GM23338 (cell line): ENCODE results near the gene PPIL1. TPM values are rescaled to one million over a fixed set of nuclear protein-coding genes. Genes with fewer than 3 reads are reported as not detected.

Experiments used
- ATAC-seq: fragments of 200-7000 bp; cut with Tn5 transposase; 3 replicates; pipeline ENCODE4 v1.9.1; 2020
- DNase-seq: peaks from one replicate; pipeline ENCODE4 v3.0.0-alpha.2; 2015; ENCODE audit warnings: low spot score
- H2AFZ ChIP-seq: fragments of 200-600 bp; sonication (generic); 2 replicates; pipeline ENCODE4 v1.8.0; 2016; ENCODE audit warnings: antibody characterized with exemption, mild to moderate bottlenecking, moderate library complexity
- H3F3A ChIP-seq: fragments of 200-600 bp; sonication (generic); replicated peaks from 2 replicates; pipeline ENCODE4 v1.8.0; 2017; ENCODE audit warnings: antibody characterized with exemption, mixed run types, low read depth
- H3K27ac ChIP-seq: fragments of 200-600 bp; sonication (generic); 2 replicates; pipeline ENCODE4 v1.6.1; 2016; ENCODE audit warnings: low read depth
- H3K27me3 ChIP-seq: fragments of 200-600 bp; sonication (generic); 2 replicates; pipeline ENCODE4 v1.8.0; 2016; ENCODE audit warnings: mild to moderate bottlenecking, mixed run types, moderate library complexity; ENCODE audit not compliant: insufficient read depth
- H3K36me3 ChIP-seq: fragments of 200-600 bp; sonication (generic); 2 replicates; pipeline ENCODE4 v1.8.0; 2016; ENCODE audit warnings: mild to moderate bottlenecking; ENCODE audit not compliant: insufficient read depth
- H3K4me1 ChIP-seq: fragments of 200-600 bp; sonication (generic); 2 replicates; pipeline ENCODE4 v1.8.0; 2016; ENCODE audit warnings: mild to moderate bottlenecking, moderate library complexity; ENCODE audit not compliant: insufficient read depth
- H3K4me2 ChIP-seq: fragments of 200-600 bp; sonication (generic); 2 replicates; pipeline ENCODE4 v1.7.1; 2017; ENCODE audit warnings: mixed run types
- H3K4me3 ChIP-seq: fragments of 200-600 bp; sonication (generic); 2 replicates; pipeline ENCODE4 v1.6.1; 2016; ENCODE audit warnings: mixed run types
- H3K79me2 ChIP-seq: fragments of 200-600 bp; sonication (generic); replicated peaks from 2 replicates; pipeline ENCODE4 v1.8.0; 2017; ENCODE audit warnings: mild to moderate bottlenecking; ENCODE audit not compliant: insufficient read depth
- H3K9me2 ChIP-seq: fragments of 200-600 bp; sonication (generic); 2 replicates; pipeline ENCODE4 v1.8.0; 2017; ENCODE audit not compliant: insufficient read depth
- H4K20me1 ChIP-seq: fragments of 200-600 bp; sonication (generic); replicated peaks from 2 replicates; pipeline ENCODE4 v1.8.0; 2017; ENCODE audit warnings: mild to moderate bottlenecking; ENCODE audit not compliant: insufficient read depth
- H3K27ac Mint-ChIP-seq: 2 replicates; pipeline ENCODE4 v1.8.0; 2020; ENCODE audit warnings: inconsistent platforms, mild to moderate bottlenecking, moderate library complexity, mixed read lengths
- H3K27me3 Mint-ChIP-seq: 3 replicates; pipeline ENCODE4 v1.8.0; 2022; ENCODE audit warnings: low read depth, mild to moderate bottlenecking, moderate library complexity, mixed read lengths, inconsistent platforms; ENCODE audit not compliant: insufficient read depth, poor library complexity
- H3K36me3 Mint-ChIP-seq: 3 replicates; pipeline ENCODE4 v1.8.0; 2021; ENCODE audit warnings: low read depth, mild to moderate bottlenecking, inconsistent platforms, moderate library complexity, mixed read lengths
- H3K4me1 Mint-ChIP-seq: 3 replicates; pipeline ENCODE4 v1.8.0; 2020; ENCODE audit warnings: mild to moderate bottlenecking, inconsistent platforms, mixed read lengths
- H3K4me3 Mint-ChIP-seq: 3 replicates; pipeline ENCODE4 v1.8.0; 2021; ENCODE audit warnings: moderate library complexity, mild to moderate bottlenecking, inconsistent platforms, mixed read lengths
- H3K9me3 Mint-ChIP-seq: 3 replicates; pipeline ENCODE4 v1.8.0; 2020; ENCODE audit warnings: moderate library complexity, mild to moderate bottlenecking, inconsistent platforms, mixed read lengths
- CREB1 ChIP-seq: fragments of 250-450 bp; sonication (Bioruptor Pico); IDR thresholded peaks from 2 replicates; pipeline ENCODE4 v1.5.0; 2020; ENCODE audit warnings: low read depth, mild to moderate bottlenecking, moderate library complexity
- EZH2 ChIP-seq: fragments of 200-600 bp; sonication (generic); IDR thresholded peaks from one replicate; pipeline ENCODE4 v1.8.0; 2017; ENCODE audit warnings: antibody characterized with exemption, mild to moderate bottlenecking, low read depth; ENCODE audit not compliant: unreplicated experiment
- EZH2phosphoT487 ChIP-seq: fragments of 200-600 bp; sonication (generic); IDR thresholded peaks from one replicate; pipeline ENCODE4 v1.8.1; 2018; ENCODE audit warnings: antibody characterized with exemption; ENCODE audit not compliant: unreplicated experiment
- JUNB ChIP-seq: IDR thresholded peaks from one replicate; pipeline ENCODE4 v1.6.1; 2016; ENCODE audit warnings: antibody characterized with exemption; ENCODE audit not compliant: unreplicated experiment
- NANOG ChIP-seq: IDR thresholded peaks from 2 replicates; pipeline ENCODE4 v1.6.1; 2016; ENCODE audit warnings: antibody characterized with exemption, borderline replicate concordance
- POLR2AphosphoS5 ChIP-seq: IDR thresholded peaks from 2 replicates; pipeline ENCODE4 v1.6.1; 2016; ENCODE audit warnings: antibody characterized with exemption, low read depth
- STAT1 ChIP-seq: IDR thresholded peaks from one replicate; pipeline ENCODE4 v1.6.1; 2016; ENCODE audit warnings: antibody characterized with exemption; ENCODE audit not compliant: unreplicated experiment
- ZNF114 ChIP-seq: fragments of 250-450 bp; sonication (Bioruptor Pico); IDR thresholded peaks from 2 replicates; pipeline ENCODE4 v1.5.0; 2020; ENCODE audit warnings: mild to moderate bottlenecking, moderate library complexity
- ZNF331 ChIP-seq: fragments of 250-450 bp; sonication (Bioruptor Pico); IDR thresholded peaks from 2 replicates; pipeline ENCODE4 v1.5.0; 2020; ENCODE audit warnings: low read depth, mild to moderate bottlenecking, moderate library complexity
- polyA plus RNA-seq: library from polyadenylated mRNA; unstranded; fragments of >200 nt; fragmentation: Nextera tagmentation; extraction: Ambion mirVana; gene quantifications from 2 replicates; pipeline ENCODE4 v1.2.1, GENCODE V29; 2016
- total RNA-seq: library from RNA; depleted of rRNA; stranded (reverse); fragments of >200 nt; shearing (Covaris generic); gene quantifications from 2 replicates; pipeline ENCODE4 v1.2.3, GENCODE V29; 2014
- TF ChIP-seq, protein P1 (sequence below): IDR thresholded peaks from one replicate; pipeline ENCODE4 v1.6.1; 2018; ENCODE audit warnings: antibody characterized with exemption; ENCODE audit not compliant: unreplicated experiment
- TF ChIP-seq, protein P2 (sequence below), 2 experiments: fragments of 200-600 bp in 1 of 2; sonication (generic) in 1 of 2; conservative IDR thresholded peaks; 2 replicates each; pipeline versions ENCODE4 v1.5.1 to v1.6.1; 2016 to 2017; ENCODE audit warnings: antibody characterized with exemption in 2 of 2, low read depth in 2 of 2, mild to moderate bottlenecking in 2 of 2, moderate library complexity in 1 of 2
- TF ChIP-seq, protein P3 (sequence below): IDR thresholded peaks from 2 replicates; pipeline ENCODE4 v1.6.1; 2016; ENCODE audit warnings: antibody characterized with exemption

The PPIL1 gene
- total and polyA plus RNA-seq, 2 experiments from 2014 or later = 57.3 to 79.4 TPM

DNA sequence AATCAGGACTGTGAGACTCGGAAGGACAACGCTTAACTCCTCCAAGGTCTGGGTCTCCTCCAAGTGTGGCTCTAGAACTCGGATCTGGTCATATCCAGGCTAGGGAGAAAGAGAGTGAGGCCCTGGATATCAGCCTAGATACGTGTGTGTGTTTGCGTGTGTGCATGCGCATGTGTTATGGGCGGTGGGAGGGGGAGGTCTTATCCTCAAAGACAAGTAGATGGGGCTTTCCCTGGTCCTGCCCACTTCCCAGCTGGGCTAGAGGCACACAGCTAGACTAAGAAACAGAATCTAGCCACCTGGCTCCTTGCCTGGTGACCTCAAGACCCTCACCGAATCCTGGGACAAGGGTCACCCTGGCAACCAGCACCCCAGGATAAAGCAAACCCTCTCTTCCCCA is 48.6 kb downstream of the PPIL1 start:
- no peak overlapping the region for H3K4me2 ChIP-seq
- peaks cover 24% of the 10 kb centered on the region for H3K4me1 Mint-ChIP-seq
- H3K27me3 Mint-ChIP-seq = peaks cover 6% of the 10 kb centered on the region
- TF ChIP-seq, protein P1, sequence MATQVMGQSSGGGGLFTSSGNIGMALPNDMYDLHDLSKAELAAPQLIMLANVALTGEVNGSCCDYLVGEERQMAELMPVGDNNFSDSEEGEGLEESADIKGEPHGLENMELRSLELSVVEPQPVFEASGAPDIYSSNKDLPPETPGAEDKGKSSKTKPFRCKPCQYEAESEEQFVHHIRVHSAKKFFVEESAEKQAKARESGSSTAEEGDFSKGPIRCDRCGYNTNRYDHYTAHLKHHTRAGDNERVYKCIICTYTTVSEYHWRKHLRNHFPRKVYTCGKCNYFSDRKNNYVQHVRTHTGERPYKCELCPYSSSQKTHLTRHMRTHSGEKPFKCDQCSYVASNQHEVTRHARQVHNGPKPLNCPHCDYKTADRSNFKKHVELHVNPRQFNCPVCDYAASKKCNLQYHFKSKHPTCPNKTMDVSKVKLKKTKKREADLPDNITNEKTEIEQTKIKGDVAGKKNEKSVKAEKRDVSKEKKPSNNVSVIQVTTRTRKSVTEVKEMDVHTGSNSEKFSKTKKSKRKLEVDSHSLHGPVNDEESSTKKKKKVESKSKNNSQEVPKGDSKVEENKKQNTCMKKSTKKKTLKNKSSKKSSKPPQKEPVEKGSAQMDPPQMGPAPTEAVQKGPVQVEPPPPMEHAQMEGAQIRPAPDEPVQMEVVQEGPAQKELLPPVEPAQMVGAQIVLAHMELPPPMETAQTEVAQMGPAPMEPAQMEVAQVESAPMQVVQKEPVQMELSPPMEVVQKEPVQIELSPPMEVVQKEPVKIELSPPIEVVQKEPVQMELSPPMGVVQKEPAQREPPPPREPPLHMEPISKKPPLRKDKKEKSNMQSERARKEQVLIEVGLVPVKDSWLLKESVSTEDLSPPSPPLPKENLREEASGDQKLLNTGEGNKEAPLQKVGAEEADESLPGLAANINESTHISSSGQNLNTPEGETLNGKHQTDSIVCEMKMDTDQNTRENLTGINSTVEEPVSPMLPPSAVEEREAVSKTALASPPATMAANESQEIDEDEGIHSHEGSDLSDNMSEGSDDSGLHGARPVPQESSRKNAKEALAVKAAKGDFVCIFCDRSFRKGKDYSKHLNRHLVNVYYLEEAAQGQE = no peak
- TF ChIP-seq EZH2 (no peak), ZNF331 (CRISPR knock-in tag) (no peak), POLR2AphosphoS5 (no peak)
- TF ChIP-seq, protein P2, sequence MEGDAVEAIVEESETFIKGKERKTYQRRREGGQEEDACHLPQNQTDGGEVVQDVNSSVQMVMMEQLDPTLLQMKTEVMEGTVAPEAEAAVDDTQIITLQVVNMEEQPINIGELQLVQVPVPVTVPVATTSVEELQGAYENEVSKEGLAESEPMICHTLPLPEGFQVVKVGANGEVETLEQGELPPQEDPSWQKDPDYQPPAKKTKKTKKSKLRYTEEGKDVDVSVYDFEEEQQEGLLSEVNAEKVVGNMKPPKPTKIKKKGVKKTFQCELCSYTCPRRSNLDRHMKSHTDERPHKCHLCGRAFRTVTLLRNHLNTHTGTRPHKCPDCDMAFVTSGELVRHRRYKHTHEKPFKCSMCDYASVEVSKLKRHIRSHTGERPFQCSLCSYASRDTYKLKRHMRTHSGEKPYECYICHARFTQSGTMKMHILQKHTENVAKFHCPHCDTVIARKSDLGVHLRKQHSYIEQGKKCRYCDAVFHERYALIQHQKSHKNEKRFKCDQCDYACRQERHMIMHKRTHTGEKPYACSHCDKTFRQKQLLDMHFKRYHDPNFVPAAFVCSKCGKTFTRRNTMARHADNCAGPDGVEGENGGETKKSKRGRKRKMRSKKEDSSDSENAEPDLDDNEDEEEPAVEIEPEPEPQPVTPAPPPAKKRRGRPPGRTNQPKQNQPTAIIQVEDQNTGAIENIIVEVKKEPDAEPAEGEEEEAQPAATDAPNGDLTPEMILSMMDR (conservative IDR thresholded peaks at IDR 0.05; ENCODE audit: low read depth in 2 of 2) = no peak
- H3K9me2 ChIP-seq = no peaks in the 10 kb centered on the region
- no peaks in the 10 kb centered on the region for H3K79me2 ChIP-seq
- ATAC-seq (no peak), DNase-seq (no peak)
- H3K4me1 ChIP-seq = peaks cover 6% of the 10 kb centered on the region; the same call in 1 of the 2 replicates
- no peaks in the 10 kb centered on the region for H3K27me3 ChIP-seq
- H3K4me3 ChIP-seq = no peak overlapping the region
- no peak overlapping the region for H3K27ac ChIP-seq
- H4K20me1 ChIP-seq = no peaks in the 10 kb centered on the region
- no peak overlapping the region for H2AFZ ChIP-seq
- H3K36me3 Mint-ChIP-seq = no peaks in the 10 kb centered on the region
- no peak overlapping the region for H3K27ac Mint-ChIP-seq
- no peak overlapping the region for H3K4me3 Mint-ChIP-seq
- H3K36me3 ChIP-seq = no peaks in the 10 kb centered on the region
- H3K9me3 Mint-ChIP-seq = no peaks in the 10 kb centered on the region
- H3F3A ChIP-seq = no peaks in the 10 kb centered on the region

DNA sequence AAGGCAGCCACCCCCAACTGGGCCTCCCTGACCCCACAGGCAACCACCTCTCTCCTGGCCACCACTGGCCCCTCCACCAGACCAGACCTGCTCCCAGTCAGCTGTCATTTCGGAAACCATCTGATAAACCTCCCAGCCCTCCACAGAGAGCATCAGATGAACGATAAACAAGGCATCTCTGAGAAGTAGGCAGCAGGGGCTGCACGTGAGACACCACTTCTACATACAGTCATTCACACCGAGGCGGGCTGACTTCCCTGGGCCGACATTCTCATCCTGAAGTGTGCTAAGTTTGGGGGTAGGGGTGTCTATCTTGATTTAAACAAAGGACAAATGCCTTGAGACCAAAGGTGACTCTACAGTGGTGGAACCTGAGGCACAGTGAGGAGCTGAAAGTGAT is 49.2 kb downstream of the PPIL1 start:
- ATAC-seq (no peak), DNase-seq (no peak)
- H3K27ac Mint-ChIP-seq = no peak overlapping the region
- Histone ChIP-seq H3K4me3 (no peak overlapping the region), H3F3A (no peaks in the 10 kb centered on the region), H3K27ac (no peak overlapping the region), H3K27me3 (no peaks in the 10 kb centered on the region), H2AFZ (no peak overlapping the region), H3K79me2 (no peaks in the 10 kb centered on the region), H3K36me3 (no peaks in the 10 kb centered on the region), H3K4me1 (peaks cover 11% of the 10 kb centered on the region; the same call in 1 of the 2 replicates), H3K9me2 (no peaks in the 10 kb centered on the region), H3K4me2 (no peak overlapping the region), H4K20me1 (no peaks in the 10 kb centered on the region)
- H3K4me3 Mint-ChIP-seq = no peak overlapping the region
- no peaks in the 10 kb centered on the region for H3K9me3 Mint-ChIP-seq
- peaks cover 6% of the 10 kb centered on the region for H3K27me3 Mint-ChIP-seq
- no peaks in the 10 kb centered on the region for H3K36me3 Mint-ChIP-seq
- H3K4me1 Mint-ChIP-seq = peaks cover 28% of the 10 kb centered on the region
- TF ChIP-seq POLR2AphosphoS5 (no peak), EZH2 (no peak), JUNB (no peak), ZNF114 (CRISPR knock-in tag) (no peak), CREB1 (CRISPR knock-in tag) (no peak), EZH2phosphoT487 (no peak), STAT1 (no peak), NANOG (no peak), ZNF331 (CRISPR knock-in tag) (no peak)
- TF ChIP-seq, protein P2 (conservative IDR thresholded peaks at IDR 0.05; ENCODE audit: low read depth in 2 of 2) = no peak
- TF ChIP-seq, protein P1 = no peak
- TF ChIP-seq, protein P3, sequence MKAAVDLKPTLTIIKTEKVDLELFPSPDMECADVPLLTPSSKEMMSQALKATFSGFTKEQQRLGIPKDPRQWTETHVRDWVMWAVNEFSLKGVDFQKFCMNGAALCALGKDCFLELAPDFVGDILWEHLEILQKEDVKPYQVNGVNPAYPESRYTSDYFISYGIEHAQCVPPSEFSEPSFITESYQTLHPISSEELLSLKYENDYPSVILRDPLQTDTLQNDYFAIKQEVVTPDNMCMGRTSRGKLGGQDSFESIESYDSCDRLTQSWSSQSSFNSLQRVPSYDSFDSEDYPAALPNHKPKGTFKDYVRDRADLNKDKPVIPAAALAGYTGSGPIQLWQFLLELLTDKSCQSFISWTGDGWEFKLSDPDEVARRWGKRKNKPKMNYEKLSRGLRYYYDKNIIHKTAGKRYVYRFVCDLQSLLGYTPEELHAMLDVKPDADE = no peak
